Heart left ventricle (tissue), 11 donors: ENCODE measurements around the gene WBP11. TPM values are rescaled to one million over a fixed set of nuclear protein-coding genes. Genes with fewer than 3 reads are reported as not detected.

Source experiments
- polyA plus RNA-seq, 2 donors: library from polyadenylated mRNA; stranded (reverse); fragments of 200-250 nt; gene quantifications; one replicate each; pipeline ENCODE4 v1.2.3, GENCODE V29; 2013
- total RNA-seq, 9 donors: library from RNA; depleted of rRNA in 2 of 9; stranded (reverse); fragments of >200 nt in 2 of 9; fragmentation: NEBNext Ultra II Directional in 3 of 9; extraction: Animal tissue kit (Norgen Biotek cat#: 25700) in 3 of 9; gene quantifications; one replicate each; pipeline versions ENCODE4 v1.1.0 to v1.2.4, GENCODE V29; 2016 to 2023
- donor health status: ischemic (EF 13 %, LVEDD 7.1; RV severe dilation, severe dysfunction).
- donor health status: healthy with polysubstance abuse.
- donor health status: DM: no; HTN: yes; CAD: no.
- donor health status: DM: no; HTN: no; CAD: no.
- donor health status: ischemic (EF 25% LVEDD 5.7; RV mildly dilated, moderate dysfunction).
- donor health status: healthy.
- donor health status: DM: yes; HTN: yes; CAD: no.
- donor health status: PGD.
- donor health status: nonischemic (EF 23%, LVEDD 6.1; RV moderate dilation, normal function).

WBP11 gene
- total and polyA plus RNA-seq, 11 donors, result 11.4 to 62.7 (median 49.3) TPM

Other genes starting within 250 kb of the WBP11 start
- gene PLBD1, start 235.6 kb downstream of the WBP11 start, total RNA-seq, result 10 to 100 TPM; 11.9 to 49.1 (median 26.5) TPM
- 10 to 100 TPM in 1 of 2 donors, 1 to 10 TPM in 1; 6.0 to 13.7 TPM for gene PLBD1, start 235.6 kb downstream of the WBP11 start, polyA plus RNA-seq
- gene GUCY2C, start 106.9 kb downstream of the WBP11 start, total RNA-seq, result under 1 TPM in 1 of 9 donors, not detected in 8; 0.15 TPM
- gene GUCY2C, start 106.9 kb downstream of the WBP11 start, polyA plus RNA-seq, result under 1 TPM in 1 of 2 donors, not detected in 1; 0.03 TPM
- 1 to 10 TPM; 2.0 to 4.6 (median 3.4) TPM for gene C12orf60, start 192 bp upstream of the WBP11 start, total RNA-seq
- gene C12orf60, start 192 bp upstream of the WBP11 start, polyA plus RNA-seq, result 1 to 10 TPM; 3.6 to 5.3 TPM
- gene SMCO3, start 10.7 kb upstream of the WBP11 start, total RNA-seq, result under 1 TPM in 4 of 9 donors, not detected in 5; 0.13 to 0.91 (median 0.17) TPM
- gene SMCO3, start 10.7 kb upstream of the WBP11 start, polyA plus RNA-seq, result under 1 TPM; 0.07 to 0.57 TPM
- gene ART4, start 40.0 kb upstream of the WBP11 start, total RNA-seq, result 1 to 10 TPM in 8 of 9 donors, under 1 TPM in 1; 0.44 to 5.9 (median 2.8) TPM
- 1 to 10 TPM; 1.3 to 2.2 TPM for gene ART4, start 40.0 kb upstream of the WBP11 start, polyA plus RNA-seq
- 100 to 1,000 TPM; 147 to 651 (median 255) TPM for gene MGP, start 82.4 kb upstream of the WBP11 start, total RNA-seq
- gene MGP, start 82.4 kb upstream of the WBP11 start, polyA plus RNA-seq, result 100 to 1,000 TPM; 142 to 336 TPM
- gene ERP27, start 135.1 kb upstream of the WBP11 start, total RNA-seq, result under 1 TPM in 7 of 9 donors, not detected in 2; 0.14 to 0.93 (median 0.24) TPM
- under 1 TPM; 0.12 to 0.15 TPM for gene ERP27, start 135.1 kb upstream of the WBP11 start, polyA plus RNA-seq
- gene ARHGDIB, start 158.1 kb upstream of the WBP11 start, total RNA-seq, result 100 to 1,000 TPM in 2 of 9 donors, 10 to 100 TPM in 7; 30.5 to 256 (median 53.6) TPM
- 10 to 100 TPM; 65.8 to 81.5 TPM for gene ARHGDIB, start 158.1 kb upstream of the WBP11 start, polyA plus RNA-seq
- not detected for gene PDE6H, start 169.6 kb upstream of the WBP11 start, total RNA-seq
- gene PDE6H, start 169.6 kb upstream of the WBP11 start, polyA plus RNA-seq, result not detected